IPS DF 4.7 (cell line): ENCODE results near the gene AGBL4.

Experiments
- DNase-seq: peaks from one replicate; pipeline ENCODE4 v3.0.0-alpha.2; 2013; ENCODE audit warnings: low spot score; ENCODE audit errors: extremely low read depth

Gene AGBL4

GRCh38 chr1:48831120-48831978, 1192.4 kb downstream of the AGBL4 start:
- DNase-seq, result no peak

GRCh38 chr1:48830715-48831114, 1193.0 kb downstream of the AGBL4 start:
- no peak for DNase-seq

- DNase-seq, result no peak
Measured at GRCh38 chr1:48829446-48829845, 1194.3 kb downstream of the AGBL4 start.

- DNase-seq, result no peak
Measured at GRCh38 chr1:48823168-48823567, 1200.6 kb downstream of the AGBL4 start.

GRCh38 chr1:48820491-48820890, 1203.3 kb downstream of the AGBL4 start:
- no peak for DNase-seq

GRCh38 chr1:48817505-48818114, 1206.1 kb downstream of the AGBL4 start:
- DNase-seq, result peak; percentile 36

- no peak for DNase-seq
Measured at GRCh38 chr1:48810740-48811139, 1213.0 kb downstream of the AGBL4 start.

- DNase-seq, result no peak
Measured at GRCh38 chr1:48808496-48808895, 1215.3 kb downstream of the AGBL4 start.

- DNase-seq, result no peak
Measured at GRCh38 chr1:48807554-48808260, 1216.0 kb downstream of the AGBL4 start.

GRCh38 chr1:48803474-48803873, 1220.3 kb downstream of the AGBL4 start:
- no peak for DNase-seq

GRCh38 chr1:48794816-48795215, 1228.9 kb downstream of the AGBL4 start:
- no peak for DNase-seq

GRCh38 chr1:48793863-48794262, 1229.9 kb downstream of the AGBL4 start:
- DNase-seq, result no peak

GRCh38 chr1:48792961-48793360, 1230.8 kb downstream of the AGBL4 start:
- no peak for DNase-seq

GRCh38 chr1:48790397-48790796, 1233.4 kb downstream of the AGBL4 start:
- no peak for DNase-seq

GRCh38 chr1:48789903-48790302, 1233.9 kb downstream of the AGBL4 start:
- no peak for DNase-seq

- DNase-seq, result no peak
Measured at GRCh38 chr1:48785869-48786268, 1237.9 kb downstream of the AGBL4 start.

GRCh38 chr1:48784301-48784700, 1239.5 kb downstream of the AGBL4 start:
- no peak for DNase-seq

GRCh38 chr1:48777219-48777895, 1246.4 kb downstream of the AGBL4 start:
- DNase-seq, result no peak

- no peak for DNase-seq
Measured at GRCh38 chr1:48776393-48777218, 1247.1 kb downstream of the AGBL4 start, which contains the start of gene BEND5. Gene BEND5 (minus strand): TSS chr1:48776891. CDS start chr1:48776831, 60 bp downstream.

GRCh38 chr1:48775831-48776392, 1247.8 kb downstream of the AGBL4 start:
- DNase-seq, result no peak
